HCT116 (cell line): ENCODE data around the gene ANXA8. TPM values are rescaled to one million over a fixed set of nuclear protein-coding genes. Genes with fewer than 3 reads are reported as not detected.

ENCODE experiments used
- ATAC-seq: fragments of 200-7000 bp; cut with Tn5 transposase; 2 replicates; pipeline ENCODE4 v1.9.1; 2020; ENCODE audit warnings: mild to moderate bottlenecking, moderate library complexity
- BruUV-seq: library from RNA; stranded (reverse); fragments of 400-500 nt; replicated peaks from 2 replicates; lab custom pipeline; 2021; lab: Mats Ljungman, UMichigan
- CTCF ChIA-PET: fragments of 300-600 bp; sonication (Branson Sonifier 250); formaldehyde crosslinking; loops from one replicate; lab custom pipeline; 2021; ENCODE audit warnings: antibody characterized with exemption; lab: Charles Lee
- POLR2A ChIA-PET: fragments of 300-600, 350-600 bp; sonication (Branson Sonifier 250); formaldehyde crosslinking; loops from one replicate; lab custom pipeline; 2021; ENCODE audit warnings: antibody characterized with exemption; lab: Charles Lee
- RAD21 ChIA-PET, 2 experiments: fragments of 300-600 bp; sonication (Branson Sonifier 250); formaldehyde crosslinking; loops; one replicate each; lab custom pipeline; 2023; ENCODE audit warnings: low total read pairs in 2 of 2; ENCODE audit not compliant: uncharacterized antibody in 2 of 2, unreplicated experiment in 2 of 2, low non-redundant PET in 1 of 2; lab: Charles Lee
- DNase-seq: peaks from one replicate; pipeline ENCODE4 v3.0.0-alpha.2; 2010; ENCODE audit warnings: low read depth, low spot score
- H2AFZ ChIP-seq: fragments of 200-600 bp; shearing (Covaris generic), sonication (generic); 2 replicates; pipeline ENCODE4 v1.6.1; 2017; ENCODE audit warnings: low read depth, mixed run types, mixed read lengths, antibody characterized with exemption, low read length; ENCODE audit not compliant: poor library complexity, severe bottlenecking
- H3K27ac ChIP-seq: 2 replicates; pipeline ENCODE4 v1.5.1; 2012; ENCODE audit warnings: low read depth, low read length
- H3K27me3 ChIP-seq: fragments of 200-600 bp; sonication (generic); 2 replicates; pipeline ENCODE4 v1.6.1; 2016; ENCODE audit warnings: mixed run types, low read length, mixed read lengths; ENCODE audit not compliant: insufficient read depth
- H3K36me3 ChIP-seq, 2 experiments: fragments of 200-500 bp in 1 of 2; fragments of 200-600 bp in 1 of 2; sonication (Bioruptor generic) in 1 of 2; sonication (generic) in 1 of 2; 2 replicates each; pipeline versions ENCODE4 v1.5.1 to v1.6.1; 2014 to 2016; ENCODE audit warnings: low read length in 2 of 2, inconsistent platforms in 1 of 2, mixed read lengths in 1 of 2, mixed run types in 1 of 2; ENCODE audit not compliant: insufficient read depth in 2 of 2, control insufficient read depth in 1 of 2
- H3K4me1 ChIP-seq, 2 experiments: fragments of 200-600 bp in 1 of 2; sonication (generic) in 1 of 2; 2 replicates each; pipeline versions ENCODE4 v1.5.1 to v1.6.1; 2012 to 2017; ENCODE audit warnings: low read length in 2 of 2, inconsistent platforms in 1 of 2, mild to moderate bottlenecking in 1 of 2, mixed read lengths in 1 of 2, mixed run types in 1 of 2, moderate library complexity in 1 of 2; ENCODE audit not compliant: insufficient read depth in 2 of 2, control insufficient read depth in 1 of 2
- H3K4me2 ChIP-seq: fragments of 200-600 bp; sonication (generic); 2 replicates; pipeline ENCODE4 v1.6.1; 2017; ENCODE audit warnings: mixed run types, low read length, mixed read lengths
- H3K4me3 ChIP-seq, 2 experiments: fragments of 200-600 bp in 1 of 2; sonication (generic) in 1 of 2; replicated peaks in 1 of 2; 2 replicates each; pipeline ENCODE4 v1.5.1; 2011 to 2016; ENCODE audit warnings: low read length in 2 of 2, control low read depth in 1 of 2, low read depth in 1 of 2, mild to moderate bottlenecking in 1 of 2, mixed read lengths in 1 of 2, mixed run types in 1 of 2
- H3K79me2 ChIP-seq: fragments of 200-600 bp; sonication (generic); 2 replicates; pipeline ENCODE4 v1.6.1; 2017; ENCODE audit warnings: mild to moderate bottlenecking, mixed run types, low read length, moderate library complexity, mixed read lengths; ENCODE audit not compliant: insufficient read depth
- H3K9ac ChIP-seq: fragments of 200-600 bp; sonication (generic); 2 replicates; pipeline ENCODE4 v1.6.1; 2016; ENCODE audit warnings: low read length, mixed read lengths
- H3K9me2 ChIP-seq: fragments of 200-600 bp; sonication (generic), shearing (Covaris generic); 2 replicates; pipeline ENCODE4 v1.6.1; 2017; ENCODE audit warnings: mixed run types, mild to moderate bottlenecking, moderate library complexity; ENCODE audit not compliant: insufficient read depth
- H3K9me3 ChIP-seq, 2 experiments: fragments of 200-500 bp in 1 of 2; fragments of 200-600 bp in 1 of 2; sonication (Bioruptor generic) in 1 of 2; sonication (generic) in 1 of 2; 2 replicates each; pipeline ENCODE4 v1.6.1; 2014 to 2017; ENCODE audit warnings: low read length in 2 of 2, mixed read lengths in 2 of 2, inconsistent platforms in 1 of 2, low read depth in 1 of 2, mild to moderate bottlenecking in 1 of 2, mixed run types in 1 of 2, moderate library complexity in 1 of 2; ENCODE audit not compliant: control insufficient read depth in 1 of 2, insufficient read depth in 1 of 2
- H4K20me1 ChIP-seq: fragments of 200-600 bp; sonication (generic), shearing (Covaris generic); 2 replicates; pipeline ENCODE4 v1.6.1; 2017; ENCODE audit warnings: mixed run types, mild to moderate bottlenecking, moderate library complexity; ENCODE audit not compliant: insufficient read depth
- ATF3 ChIP-seq: IDR thresholded peaks from 2 replicates; pipeline ENCODE4 v1.6.1; 2012
- CBX3 ChIP-seq: IDR thresholded peaks from 2 replicates; pipeline ENCODE4 v1.6.1; 2012; ENCODE audit warnings: low read depth
- CEBPB ChIP-seq: IDR thresholded peaks from 2 replicates; pipeline ENCODE4 v1.6.1; 2012; ENCODE audit warnings: low read depth
- EGR1 ChIP-seq: IDR thresholded peaks from 2 replicates; pipeline ENCODE4 v1.6.1; 2012; ENCODE audit warnings: low read depth
- ELF1 ChIP-seq: IDR thresholded peaks from 2 replicates; pipeline ENCODE4 v1.6.1; 2012; ENCODE audit warnings: low read depth, borderline replicate concordance
- EZH2 ChIP-seq: fragments of 200-600 bp; sonication (generic); IDR thresholded peaks from 2 replicates; pipeline ENCODE4 v1.6.1; 2017; ENCODE audit warnings: antibody characterized with exemption, mixed run types
- EZH2phosphoT487 ChIP-seq: fragments of 200-600 bp; IDR thresholded peaks from 2 replicates; pipeline ENCODE4 v1.6.1; 2018; ENCODE audit warnings: antibody characterized with exemption, borderline replicate concordance
- JUND ChIP-seq: IDR thresholded peaks from 2 replicates; pipeline ENCODE4 v1.6.1; 2012
- MAX ChIP-seq: IDR thresholded peaks from 2 replicates; pipeline ENCODE4 v1.6.1; 2012
- POLR2A ChIP-seq: IDR thresholded peaks from 2 replicates; pipeline ENCODE4 v1.7.0; 2011; ENCODE audit warnings: borderline replicate concordance; ENCODE audit not compliant: insufficient read depth, insufficient read length; ENCODE audit errors: extremely low read depth
- RAD21 ChIP-seq: IDR thresholded peaks from 2 replicates; pipeline ENCODE4 v1.6.1; 2012; ENCODE audit warnings: low read depth, mild to moderate bottlenecking
- SIN3A ChIP-seq: IDR thresholded peaks from 2 replicates; pipeline ENCODE4 v1.6.1; 2012; ENCODE audit warnings: low read depth
- SRF ChIP-seq: IDR thresholded peaks from 2 replicates; pipeline ENCODE4 v1.6.1; 2012; ENCODE audit warnings: low read depth
- TCF7L2 ChIP-seq: IDR thresholded peaks from 2 replicates; pipeline ENCODE4 v1.7.0; 2011; ENCODE audit warnings: borderline replicate concordance, inconsistent platforms; ENCODE audit not compliant: insufficient read depth, insufficient read length; ENCODE audit errors: extremely low read depth
- YY1 ChIP-seq: IDR thresholded peaks from 2 replicates; pipeline ENCODE4 v1.6.1; 2011; ENCODE audit warnings: low read length, low read depth, moderate library complexity, mild to moderate bottlenecking; ENCODE audit not compliant: insufficient replicate concordance; ENCODE audit errors: extremely low read depth
- ZBTB33 ChIP-seq: IDR thresholded peaks from 2 replicates; pipeline ENCODE4 v1.6.1; 2011; ENCODE audit warnings: mild to moderate bottlenecking, low read length, moderate library complexity; ENCODE audit not compliant: insufficient replicate concordance; ENCODE audit errors: extremely low read depth
- ZNF274 ChIP-seq: fragments of 200-500 bp; sonication (Bioruptor generic); IDR thresholded peaks from 2 replicates; pipeline ENCODE4 v1.6.1; 2014; ENCODE audit warnings: mild to moderate bottlenecking, low read depth, low read length, inconsistent platforms
- intact Hi-C: fragments of 100-400 bp; cut with micrococcal nuclease; formaldehyde crosslinking; loops from 2 replicates; pipeline ENCODE4 v1.10.0; 2022
- total RNA-seq: library from RNA; stranded (reverse); gene quantifications from one replicate; pipeline ENCODE4 v1.2.1, GENCODE V29; 2021; ENCODE audit not compliant: unreplicated experiment

Gene ANXA8
- total RNA-seq, 1 experiment from 2014 or later: 0.25 TPM

- ChIA-PET CTCF (interaction anchor here (1.1 kb wide), 1 partner anchor 15 kb away, joined by 4 read pairs; no protein-coding TSS in a partner anchor), POLR2A (no interaction called here), RAD21 (no interaction called here)
- H3K27me3 ChIP-seq: no peaks in the 10 kb centered on the region
- no peak overlapping the region for H3K4me3 ChIP-seq
- no peak overlapping the region for H3K27ac ChIP-seq
- ATAC-seq: no peak
- H2AFZ ChIP-seq: no peak overlapping the region
- intact Hi-C loops: no loop called here
- H3K9me3 ChIP-seq: no peaks in the 10 kb centered on the region
- H3K9me2 ChIP-seq: no peaks in the 10 kb centered on the region
- H4K20me1 ChIP-seq: no peaks in the 10 kb centered on the region
- H3K79me2 ChIP-seq: no peaks in the 10 kb centered on the region
- TF ChIP-seq SRF (no peak), RAD21 (no peak), SIN3A (no peak), JUND (no peak), CBX3 (no peak), EZH2phosphoT487 (no peak), YY1 (no peak), TCF7L2 (no peak), POLR2A (no peak), ELF1 (no peak), ZBTB33 (no peak), CEBPB (no peak), ZNF274 (no peak), EZH2 (no peak), EGR1 (no peak), ATF3 (no peak), MAX (no peak)
- no peak overlapping the region for H3K9ac ChIP-seq
- no peaks in the 10 kb centered on the region for H3K36me3 ChIP-seq
- BruUV-seq: no TSS peak
- H3K4me2 ChIP-seq: no peak overlapping the region
- peaks cover 15 to 38% of the 10 kb centered on the region in 2 experiments for H3K4me1 ChIP-seq
- DNase-seq: no peak
Measured at GRCh38 chr10:47419421-47419820, 64.5 kb downstream of the ANXA8 start.
